HepG2 (cell line): ENCODE results near the gene RAD51D. TPM values are rescaled to one million over a fixed set of nuclear protein-coding genes. Genes with fewer than 3 reads are reported as not detected.
A peak's percentile ranks its signal among the peaks of the same experiment; 100 is the strongest.

Source experiments
- BRD4 ChIP-seq: sonication (generic); formaldehyde crosslinking; IDR thresholded peaks from 2 replicates; pipeline ENCODE4 v1.4.0; 2020; ENCODE audit warnings: missing genetic modification reagents
- CEBPG ChIP-seq: IDR thresholded peaks from 2 replicates; pipeline ENCODE4 v1.6.1; 2016
- DBP ChIP-seq: sonication (generic); formaldehyde crosslinking; IDR thresholded peaks from 2 replicates; pipeline ENCODE4 v1.4.0; 2020; ENCODE audit warnings: missing genetic modification reagents; ENCODE audit errors: not compliant biosample characterization
- DR1 ChIP-seq: sonication (generic); formaldehyde crosslinking; IDR thresholded peaks from 2 replicates; pipeline ENCODE4 v1.8.0; 2021; ENCODE audit warnings: mild to moderate bottlenecking, missing genetic modification reagents, inconsistent platforms
- EED ChIP-seq: sonication (generic); formaldehyde crosslinking; IDR thresholded peaks from 2 replicates; pipeline ENCODE4 v1.5.0; 2020; ENCODE audit warnings: mild to moderate bottlenecking, missing genetic modification reagents
- FOXO1 ChIP-seq: sonication (generic); formaldehyde crosslinking; IDR thresholded peaks from 2 replicates; pipeline ENCODE4 v1.4.0; 2020; ENCODE audit warnings: missing genetic modification reagents
- MAFK ChIP-seq, 2 experiments: IDR thresholded peaks in 1 of 2; conservative IDR thresholded peaks in 1 of 2; 2 replicates each; pipeline ENCODE4 v1.6.1; 2011; ENCODE audit warnings: improper control_type of control experiment in 2 of 2, low read length in 2 of 2
- MXD3 ChIP-seq: IDR thresholded peaks from 2 replicates; pipeline ENCODE4 v1.6.1; 2016; ENCODE audit warnings: mild to moderate bottlenecking, missing biosample characterization, missing genetic modification reagents
- RARA ChIP-seq: IDR thresholded peaks from 2 replicates; pipeline ENCODE4 v1.6.1; 2016; ENCODE audit warnings: missing genetic modification reagents, missing compliant biosample characterization
- TGIF2 ChIP-seq: IDR thresholded peaks from 2 replicates; pipeline ENCODE4 v1.6.1; 2016; ENCODE audit warnings: control low read depth, missing compliant biosample characterization
- ZNF143 ChIP-seq: sonication (generic); formaldehyde crosslinking; IDR thresholded peaks from 2 replicates; pipeline ENCODE4 v1.4.0; 2020; ENCODE audit warnings: missing genetic modification reagents
- ZNF276 ChIP-seq: sonication (generic); formaldehyde crosslinking; IDR thresholded peaks from 2 replicates; pipeline ENCODE4 v1.4.0; 2020; ENCODE audit warnings: mild to moderate bottlenecking, low read depth, missing genetic modification reagents
- ZNF354B ChIP-seq: sonication (generic); formaldehyde crosslinking; IDR thresholded peaks from 2 replicates; pipeline ENCODE4 v1.8.0; 2022; ENCODE audit warnings: mild to moderate bottlenecking, missing genetic modification reagents
- ZNF501 ChIP-seq: sonication (generic); formaldehyde crosslinking; IDR thresholded peaks from 2 replicates; pipeline ENCODE4 v1.5.1; 2020; ENCODE audit warnings: mild to moderate bottlenecking, moderate library complexity, missing genetic modification reagents
- ZNF883 ChIP-seq: sonication (generic); formaldehyde crosslinking; IDR thresholded peaks from 2 replicates; pipeline ENCODE4 v1.5.1; 2020; ENCODE audit warnings: mild to moderate bottlenecking, missing genetic modification reagents; ENCODE audit errors: not compliant biosample characterization
- ZNF891 ChIP-seq: sonication (generic); formaldehyde crosslinking; IDR thresholded peaks from 2 replicates; pipeline ENCODE4 v1.5.0; 2020; ENCODE audit warnings: mild to moderate bottlenecking, missing genetic modification reagents
- ZSCAN21 ChIP-seq: sonication (generic); formaldehyde crosslinking; IDR thresholded peaks from 2 replicates; pipeline ENCODE4 v1.8.0; 2022; ENCODE audit warnings: mild to moderate bottlenecking, missing genetic modification reagents, moderate library complexity, borderline replicate concordance
- ZUFSP ChIP-seq: sonication (generic); formaldehyde crosslinking; IDR thresholded peaks from 2 replicates; pipeline ENCODE4 v1.9.0; 2021; ENCODE audit warnings: missing genetic modification reagents, mild to moderate bottlenecking, borderline replicate concordance
- polyA plus RNA-seq, 8 experiments: library from polyadenylated mRNA; depleted of rRNA in 3 of 8; stranded (reverse) in 7 of 8; unstranded in 1 of 8; fragments of >200 nt; fragmentation: Illumina TruSeq in 4 of 8; extraction: Trizol in 4 of 8; gene quantifications; 2 replicates each; pipeline versions ENCODE4 v1.2.1 to v1.2.3, GENCODE V29; 2011 to 2016; ENCODE audit warnings: low read depth in 4 of 8, missing spikeins in 1 of 8, mixed read lengths in 1 of 8; ENCODE audit not compliant: insufficient read depth in 1 of 8
- total RNA-seq, 5 experiments: library from RNA; depleted of rRNA; stranded (reverse); fragments of >200 nt; fragmentation: Illumina TruSeq; extraction: Trizol; gene quantifications; 2 replicates each; pipeline ENCODE4 v1.2.3, GENCODE V29; 2016; ENCODE audit warnings: low read depth in 1 of 5
- TF ChIP-seq, protein P1 (sequence below): sonication (generic); formaldehyde crosslinking; IDR thresholded peaks from 2 replicates; pipeline ENCODE4 v1.9.0; 2021; ENCODE audit warnings: missing genetic modification reagents, borderline replicate concordance
- TF ChIP-seq, protein P2 (sequence below), 2 experiments: IDR thresholded peaks; 2 replicates each; pipeline ENCODE4 v1.6.1; 2011 to 2012; ENCODE audit warnings: low read length in 2 of 2, borderline replicate concordance in 1 of 2, low read depth in 1 of 2, mild to moderate bottlenecking in 1 of 2, moderate library complexity in 1 of 2

Gene RAD51D
- total and polyA plus RNA-seq, 2 of the 13 experiments (the other 11 are each of a cell fraction or from before 2014, with no cell fraction given) = 6.7 to 13.1 TPM

GRCh38 chr17:35063514-35064223, 56.0 kb downstream of the RAD51D start, which contains the start of gene RFFL (continued):
- TF ChIP-seq ZNF501 (CRISPR knock-in tag) = no peak
- peak; percentile 92 for TF ChIP-seq ZSCAN21 (CRISPR knock-in tag)
- no peak for TF ChIP-seq ZNF883
- TF ChIP-seq, protein P1, sequence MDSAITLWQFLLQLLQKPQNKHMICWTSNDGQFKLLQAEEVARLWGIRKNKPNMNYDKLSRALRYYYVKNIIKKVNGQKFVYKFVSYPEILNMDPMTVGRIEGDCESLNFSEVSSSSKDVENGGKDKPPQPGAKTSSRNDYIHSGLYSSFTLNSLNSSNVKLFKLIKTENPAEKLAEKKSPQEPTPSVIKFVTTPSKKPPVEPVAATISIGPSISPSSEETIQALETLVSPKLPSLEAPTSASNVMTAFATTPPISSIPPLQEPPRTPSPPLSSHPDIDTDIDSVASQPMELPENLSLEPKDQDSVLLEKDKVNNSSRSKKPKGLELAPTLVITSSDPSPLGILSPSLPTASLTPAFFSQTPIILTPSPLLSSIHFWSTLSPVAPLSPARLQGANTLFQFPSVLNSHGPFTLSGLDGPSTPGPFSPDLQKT (CRISPR knock-in tag) = no peak
- TF ChIP-seq CEBPG = peak; percentile 98
- peak; percentile 72; the same call in 1 of the 2 replicates for TF ChIP-seq BRD4 (CRISPR knock-in tag)
- TF ChIP-seq ZNF143 (CRISPR knock-in tag) = no peak
- peak; percentile 82; the same call in 1 of the 2 replicates for TF ChIP-seq RARA
- no peak for TF ChIP-seq DBP (CRISPR knock-in tag)
- TF ChIP-seq MXD3 (CRISPR knock-in tag) = no peak
- no peak for TF ChIP-seq ZNF354B (CRISPR knock-in tag)
- TF ChIP-seq ZUFSP = no peak
- no peak for TF ChIP-seq EED (CRISPR knock-in tag)
- no peak for TF ChIP-seq TGIF2
- TF ChIP-seq FOXO1 (CRISPR knock-in tag) = peak; percentile 97
- TF ChIP-seq, protein P2, sequence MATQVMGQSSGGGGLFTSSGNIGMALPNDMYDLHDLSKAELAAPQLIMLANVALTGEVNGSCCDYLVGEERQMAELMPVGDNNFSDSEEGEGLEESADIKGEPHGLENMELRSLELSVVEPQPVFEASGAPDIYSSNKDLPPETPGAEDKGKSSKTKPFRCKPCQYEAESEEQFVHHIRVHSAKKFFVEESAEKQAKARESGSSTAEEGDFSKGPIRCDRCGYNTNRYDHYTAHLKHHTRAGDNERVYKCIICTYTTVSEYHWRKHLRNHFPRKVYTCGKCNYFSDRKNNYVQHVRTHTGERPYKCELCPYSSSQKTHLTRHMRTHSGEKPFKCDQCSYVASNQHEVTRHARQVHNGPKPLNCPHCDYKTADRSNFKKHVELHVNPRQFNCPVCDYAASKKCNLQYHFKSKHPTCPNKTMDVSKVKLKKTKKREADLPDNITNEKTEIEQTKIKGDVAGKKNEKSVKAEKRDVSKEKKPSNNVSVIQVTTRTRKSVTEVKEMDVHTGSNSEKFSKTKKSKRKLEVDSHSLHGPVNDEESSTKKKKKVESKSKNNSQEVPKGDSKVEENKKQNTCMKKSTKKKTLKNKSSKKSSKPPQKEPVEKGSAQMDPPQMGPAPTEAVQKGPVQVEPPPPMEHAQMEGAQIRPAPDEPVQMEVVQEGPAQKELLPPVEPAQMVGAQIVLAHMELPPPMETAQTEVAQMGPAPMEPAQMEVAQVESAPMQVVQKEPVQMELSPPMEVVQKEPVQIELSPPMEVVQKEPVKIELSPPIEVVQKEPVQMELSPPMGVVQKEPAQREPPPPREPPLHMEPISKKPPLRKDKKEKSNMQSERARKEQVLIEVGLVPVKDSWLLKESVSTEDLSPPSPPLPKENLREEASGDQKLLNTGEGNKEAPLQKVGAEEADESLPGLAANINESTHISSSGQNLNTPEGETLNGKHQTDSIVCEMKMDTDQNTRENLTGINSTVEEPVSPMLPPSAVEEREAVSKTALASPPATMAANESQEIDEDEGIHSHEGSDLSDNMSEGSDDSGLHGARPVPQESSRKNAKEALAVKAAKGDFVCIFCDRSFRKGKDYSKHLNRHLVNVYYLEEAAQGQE (IDR thresholded peaks at IDR 0.05; ENCODE audit: borderline replicate concordance in 1 of 2, low read depth in 1 of 2, low read length in 2 of 2) = no peak
- TF ChIP-seq MAFK (conservative IDR thresholded peaks at IDR 0.05 in 1 of 2, IDR thresholded peaks at IDR 0.05 in 1 of 2; ENCODE audit: low read length in 2 of 2) = peak; percentile 82 to 91
- no peak for TF ChIP-seq ZNF891 (CRISPR knock-in tag)
- no peak for TF ChIP-seq DR1 (CRISPR knock-in tag)
- TF ChIP-seq ZNF276 (CRISPR knock-in tag) = peak; percentile 62; the same call in 1 of the 2 replicates
